Measurements from ENCODE around the gene IL19.
A peak's percentile ranks its signal among the peaks of the same experiment; 100 is the strongest.
"Not testable (repeated sequence)": the region's sequence is repeated elsewhere in the genome, so short reads cannot be mapped to it uniquely, and the experiment has no call there.

IL19 gene

GRCh38 chr1:206852662-206853061 lies 82.1 kb downstream of the IL19 start:
- DNase-seq; H3K36me3 ChIP-seq (ENCODE audit: control insufficient read depth, insufficient read depth, low read length); H3K9me3 ChIP-seq (ENCODE audit: control insufficient read depth, low read length); H3K4me3 ChIP-seq (ENCODE audit: insufficient read depth, low read depth, low read length, poor library complexity, severe bottlenecking); H3K27ac ChIP-seq (ENCODE audit: insufficient read depth, low read length, poor library complexity, severe bottlenecking); H3K27me3 ChIP-seq (replicated peaks; ENCODE audit: control insufficient read depth, insufficient read depth, low read length, poor library complexity, severe bottlenecking); H3K4me1 ChIP-seq (ENCODE audit: control insufficient read depth, insufficient read depth, low read length, poor library complexity, severe bottlenecking): not testable (repeated sequence)

GRCh38 chr1:206853696-206854095 lies 83.1 kb downstream of the IL19 start:
- not testable (repeated sequence) for H3K27ac ChIP-seq (ENCODE audit: insufficient read depth, low read length, poor library complexity, severe bottlenecking); H3K27me3 ChIP-seq (replicated peaks; ENCODE audit: control insufficient read depth, insufficient read depth, low read length, poor library complexity, severe bottlenecking); H3K36me3 ChIP-seq (ENCODE audit: control insufficient read depth, insufficient read depth, low read length); DNase-seq; H3K4me3 ChIP-seq (ENCODE audit: insufficient read depth, low read depth, low read length, poor library complexity, severe bottlenecking); H3K9me3 ChIP-seq (ENCODE audit: control insufficient read depth, low read length); H3K4me1 ChIP-seq (ENCODE audit: control insufficient read depth, insufficient read depth, low read length, poor library complexity, severe bottlenecking)

- Histone ChIP-seq H3K4me1 (ENCODE audit: control insufficient read depth, insufficient read depth, low read length, poor library complexity, severe bottlenecking) (peaks cover 5% of the 10 kb centered on the region), H3K36me3 (ENCODE audit: control insufficient read depth, insufficient read depth, low read length) (no peaks in the 10 kb centered on the region), H3K27ac (ENCODE audit: insufficient read depth, low read length, poor library complexity, severe bottlenecking) (no peak overlapping the region), H3K9me3 (ENCODE audit: control insufficient read depth, low read length) (no peaks in the 10 kb centered on the region), H3K27me3 (replicated peaks; ENCODE audit: control insufficient read depth, insufficient read depth, low read length, poor library complexity, severe bottlenecking) (no peaks in the 10 kb centered on the region), H3K4me3 (ENCODE audit: insufficient read depth, low read depth, low read length, poor library complexity, severe bottlenecking) (no peak overlapping the region)
- no peak for DNase-seq
Observed at GRCh38 chr1:206854401-206855129, 84.0 kb downstream of the IL19 start.

GRCh38 chr1:206855859-206856258 lies 85.3 kb downstream of the IL19 start:
- Histone ChIP-seq H3K4me3 (ENCODE audit: insufficient read depth, low read depth, low read length, poor library complexity, severe bottlenecking) (no peak overlapping the region), H3K27me3 (replicated peaks; ENCODE audit: control insufficient read depth, insufficient read depth, low read length, poor library complexity, severe bottlenecking) (no peaks in the 10 kb centered on the region), H3K27ac (ENCODE audit: insufficient read depth, low read length, poor library complexity, severe bottlenecking) (no peak overlapping the region), H3K36me3 (ENCODE audit: control insufficient read depth, insufficient read depth, low read length) (no peaks in the 10 kb centered on the region), H3K9me3 (ENCODE audit: control insufficient read depth, low read length) (no peaks in the 10 kb centered on the region), H3K4me1 (ENCODE audit: control insufficient read depth, insufficient read depth, low read length, poor library complexity, severe bottlenecking) (peaks cover 5% of the 10 kb centered on the region)
- DNase-seq = no peak

GRCh38 chr1:206856674-206857464 lies 86.3 kb downstream of the IL19 start:
- no peaks in the 10 kb centered on the region for H3K27me3 ChIP-seq (replicated peaks; ENCODE audit: control insufficient read depth, insufficient read depth, low read length, poor library complexity, severe bottlenecking)
- no peak for DNase-seq

GRCh38 chr1:206859082-206859521 lies 88.5 kb downstream of the IL19 start:
- Histone ChIP-seq H3K27ac (ENCODE audit: insufficient read depth, low read length, poor library complexity, severe bottlenecking) (no peak overlapping the region), H3K9me3 (ENCODE audit: control insufficient read depth, low read length) (no peaks in the 10 kb centered on the region), H3K36me3 (ENCODE audit: control insufficient read depth, insufficient read depth, low read length) (no peaks in the 10 kb centered on the region), H3K4me3 (ENCODE audit: insufficient read depth, low read depth, low read length, poor library complexity, severe bottlenecking) (no peak overlapping the region), H3K27me3 (replicated peaks; ENCODE audit: control insufficient read depth, insufficient read depth, low read length, poor library complexity, severe bottlenecking) (no peaks in the 10 kb centered on the region), H3K4me1 (ENCODE audit: control insufficient read depth, insufficient read depth, low read length, poor library complexity, severe bottlenecking) (peaks cover 5% of the 10 kb centered on the region)
- no peak for DNase-seq

More at GRCh38 chr1:206856674-206857464, 86.3 kb downstream of the IL19 start:
- Histone ChIP-seq H3K4me3 (ENCODE audit: insufficient read depth, low read depth, low read length, poor library complexity, severe bottlenecking) (no peak overlapping the region), H3K9me3 (ENCODE audit: control insufficient read depth, low read length) (no peaks in the 10 kb centered on the region), H3K4me1 (ENCODE audit: control insufficient read depth, insufficient read depth, low read length, poor library complexity, severe bottlenecking) (peaks cover 5% of the 10 kb centered on the region), H3K27ac (ENCODE audit: insufficient read depth, low read length, poor library complexity, severe bottlenecking) (no peak overlapping the region), H3K36me3 (ENCODE audit: control insufficient read depth, insufficient read depth, low read length) (no peaks in the 10 kb centered on the region)

GRCh38 chr1:206860165-206860564 lies 89.6 kb downstream of the IL19 start:
- Histone ChIP-seq H3K4me1 (ENCODE audit: control insufficient read depth, insufficient read depth, low read length, poor library complexity, severe bottlenecking) (peaks cover 5% of the 10 kb centered on the region), H3K27ac (ENCODE audit: insufficient read depth, low read length, poor library complexity, severe bottlenecking) (no peak overlapping the region), H3K36me3 (ENCODE audit: control insufficient read depth, insufficient read depth, low read length) (no peaks in the 10 kb centered on the region), H3K27me3 (replicated peaks; ENCODE audit: control insufficient read depth, insufficient read depth, low read length, poor library complexity, severe bottlenecking) (no peaks in the 10 kb centered on the region), H3K4me3 (ENCODE audit: insufficient read depth, low read depth, low read length, poor library complexity, severe bottlenecking) (no peak overlapping the region), H3K9me3 (ENCODE audit: control insufficient read depth, low read length) (no peaks in the 10 kb centered on the region)
- DNase-seq = no peak

GRCh38 chr1:206863266-206863665 lies 92.7 kb downstream of the IL19 start:
- DNase-seq = no peak
- H3K4me3 ChIP-seq (ENCODE audit: insufficient read depth, low read depth, low read length, poor library complexity, severe bottlenecking) = no peak overlapping the region
- no peaks in the 10 kb centered on the region for H3K9me3 ChIP-seq (ENCODE audit: control insufficient read depth, low read length)
- H3K27ac ChIP-seq (ENCODE audit: insufficient read depth, low read length, poor library complexity, severe bottlenecking) = no peak overlapping the region
- no peaks in the 10 kb centered on the region for H3K27me3 ChIP-seq (replicated peaks; ENCODE audit: control insufficient read depth, insufficient read depth, low read length, poor library complexity, severe bottlenecking)
- H3K4me1 ChIP-seq (ENCODE audit: control insufficient read depth, insufficient read depth, low read length, poor library complexity, severe bottlenecking) = peaks cover 5% of the 10 kb centered on the region
- no peaks in the 10 kb centered on the region for H3K36me3 ChIP-seq (ENCODE audit: control insufficient read depth, insufficient read depth, low read length)

GRCh38 chr1:206864939-206865671 lies 94.5 kb downstream of the IL19 start, which contains the start of gene IL20:
Gene IL20, plus strand, starts transcription at chr1:206865623. Its CDS starts 230 bp downstream, at chr1:206865853.
- no peak within 1 kb of the TSS for H3K27ac ChIP-seq (ENCODE audit: insufficient read depth, low read length, poor library complexity, severe bottlenecking)

More at GRCh38 chr1:206864939-206865671, 94.5 kb downstream of the IL19 start, which contains the start of gene IL20:
- no peaks in the 10 kb centered on the region for H3K4me1 ChIP-seq (ENCODE audit: control insufficient read depth, insufficient read depth, low read length, poor library complexity, severe bottlenecking)
- H3K4me3 ChIP-seq (ENCODE audit: insufficient read depth, low read depth, low read length, poor library complexity, severe bottlenecking) = no peak within 1 kb of the TSS
- H3K36me3 ChIP-seq (ENCODE audit: control insufficient read depth, insufficient read depth, low read length) = no peaks in the 10 kb centered on the region
- H3K27me3 ChIP-seq (replicated peaks; ENCODE audit: control insufficient read depth, insufficient read depth, low read length, poor library complexity, severe bottlenecking) = no peaks in the 10 kb centered on the region
- H3K9me3 ChIP-seq (ENCODE audit: control insufficient read depth, low read length) = no peaks in the 10 kb centered on the region
- peak; percentile 62 to 73 (median 66) for DNase-seq

All from effector memory CD4-positive, alpha-beta T cell (primary cell).